GM12874 (cell line): ENCODE data around the gene LAPTM4A.

Source experiments
- CTCF ChIP-seq: IDR thresholded peaks from 2 replicates; pipeline ENCODE4 v1.5.1; 2011; ENCODE audit warnings: low read depth, mild to moderate bottlenecking, control low read depth, low read length, moderate library complexity; ENCODE audit not compliant: insufficient read depth

LAPTM4A gene

GRCh38 chr2:20072436-20073158 lies 21.2 kb upstream of the LAPTM4A start:
- TF ChIP-seq CTCF = no peak

- no peak for TF ChIP-seq CTCF
Measured at GRCh38 chr2:20071397-20072383, 20.3 kb upstream of the LAPTM4A start.

- no peak for TF ChIP-seq CTCF
Measured at GRCh38 chr2:20069756-20070155, 18.3 kb upstream of the LAPTM4A start.

GRCh38 chr2:20067992-20068584 lies 16.7 kb upstream of the LAPTM4A start:
- TF ChIP-seq CTCF = no peak

GRCh38 chr2:20065885-20066602 lies 14.6 kb upstream of the LAPTM4A start:
- no peak for TF ChIP-seq CTCF

GRCh38 chr2:20064841-20065240 lies 13.4 kb upstream of the LAPTM4A start:
- no peak for TF ChIP-seq CTCF
